Stimulated activated effector memory CD8-positive, alpha-beta T cell treated with anti-CD3 and anti-CD28 coated beads, Interleukin-12 subunit alpha, Interleukin-12 subunit beta, amount 100 ng/mL, for 72 hours (primary cell): ENCODE results near the gene IL17RB.

Source experiments
- ATAC-seq: fragments of 150-1000 bp; cut with Tn5 transposase; 2 replicates; pipeline ENCODE4 v1.10.0; 2021
- DNase-seq, 2 donors: peaks; one replicate each; pipeline ENCODE4 v3.0.0; 2021 to 2022; ENCODE audit warnings: low spot score in 2 of 2
- H3K27ac Mint-ChIP-seq: one replicate; pipeline ENCODE4 v1.8.0; 2022; ENCODE audit warnings: mild to moderate bottlenecking, mixed read lengths
- H3K36me3 Mint-ChIP-seq: one replicate; pipeline ENCODE4 v1.8.0; 2022; ENCODE audit warnings: mild to moderate bottlenecking, mixed read lengths
- H3K4me1 Mint-ChIP-seq: one replicate; pipeline ENCODE4 v1.8.0; 2022; ENCODE audit warnings: mixed read lengths
- H3K4me3 Mint-ChIP-seq: one replicate; pipeline ENCODE4 v1.8.0; 2022; ENCODE audit warnings: mild to moderate bottlenecking, mixed read lengths
- H3K9me3 Mint-ChIP-seq: one replicate; pipeline ENCODE4 v1.8.0; 2022; ENCODE audit warnings: mixed read lengths

IL17RB gene

GRCh38 chr3:53819163-53819868 is 27.1 kb upstream of the IL17RB start:
- Mint-ChIP-seq H3K4me1 (peaks cover 9% of the 10 kb centered on the region), H3K27ac (no peak overlapping the region), H3K36me3 (no peaks in the 10 kb centered on the region), H3K9me3 (no peaks in the 10 kb centered on the region), H3K4me3 (no peak overlapping the region)
- DNase-seq (no peak), ATAC-seq (no peak)

GRCh38 chr3:53820084-53820483 is 26.3 kb upstream of the IL17RB start:
- no peaks in the 10 kb centered on the region for H3K9me3 Mint-ChIP-seq
- DNase-seq, result no peak
- H3K4me1 Mint-ChIP-seq, result peaks cover 9% of the 10 kb centered on the region
- no peaks in the 10 kb centered on the region for H3K36me3 Mint-ChIP-seq
- ATAC-seq, result no peak
- H3K4me3 Mint-ChIP-seq, result no peak overlapping the region
- H3K27ac Mint-ChIP-seq, result no peak overlapping the region

- Mint-ChIP-seq H3K9me3 (no peaks in the 10 kb centered on the region), H3K4me1 (peaks cover 9% of the 10 kb centered on the region), H3K4me3 (no peak overlapping the region), H3K27ac (no peak overlapping the region), H3K36me3 (no peaks in the 10 kb centered on the region)
- DNase-seq (no peak), ATAC-seq (no peak)
Observed at GRCh38 chr3:53820756-53821580, 25.4 kb upstream of the IL17RB start.

GRCh38 chr3:53821631-53822121 is 24.7 kb upstream of the IL17RB start:
- DNase-seq (no peak), ATAC-seq (no peak)
- H3K27ac Mint-ChIP-seq, result no peak overlapping the region
- peaks cover 9% of the 10 kb centered on the region for H3K4me1 Mint-ChIP-seq
- H3K4me3 Mint-ChIP-seq, result no peak overlapping the region
- H3K9me3 Mint-ChIP-seq, result no peaks in the 10 kb centered on the region
- no peaks in the 10 kb centered on the region for H3K36me3 Mint-ChIP-seq

- Mint-ChIP-seq H3K4me3 (no peak overlapping the region), H3K9me3 (no peaks in the 10 kb centered on the region), H3K27ac (no peak overlapping the region), H3K4me1 (peaks cover 9% of the 10 kb centered on the region), H3K36me3 (no peaks in the 10 kb centered on the region)
- no peak for ATAC-seq
- DNase-seq, result no peak
Observed at GRCh38 chr3:53822331-53822741, 24.0 kb upstream of the IL17RB start.

- ATAC-seq, result peak; percentile 4
- H3K9me3 Mint-ChIP-seq, result no peaks in the 10 kb centered on the region
- peaks cover under 1% of the 10 kb centered on the region for H3K4me1 Mint-ChIP-seq
- DNase-seq, result no peak
- no peaks in the 10 kb centered on the region for H3K36me3 Mint-ChIP-seq
- H3K4me3 Mint-ChIP-seq, result no peak overlapping the region
- H3K27ac Mint-ChIP-seq, result no peak overlapping the region
Observed at GRCh38 chr3:53823026-53823955, 23.1 kb upstream of the IL17RB start.

- Mint-ChIP-seq H3K9me3 (no peaks in the 10 kb centered on the region), H3K4me3 (no peak overlapping the region), H3K36me3 (no peaks in the 10 kb centered on the region)
Observed at GRCh38 chr3:53823956-53824657, 22.3 kb upstream of the IL17RB start.

GRCh38 chr3:53824795-53825194 is 21.6 kb upstream of the IL17RB start:
- no peaks in the 10 kb centered on the region for H3K36me3 Mint-ChIP-seq
- ATAC-seq (no peak), DNase-seq (no peak)
- H3K4me1 Mint-ChIP-seq, result no peaks in the 10 kb centered on the region
- H3K4me3 Mint-ChIP-seq, result no peak overlapping the region
- H3K27ac Mint-ChIP-seq, result no peak overlapping the region
- H3K9me3 Mint-ChIP-seq, result no peaks in the 10 kb centered on the region

More at GRCh38 chr3:53823956-53824657, 22.3 kb upstream of the IL17RB start:
- no peak overlapping the region for H3K27ac Mint-ChIP-seq
- DNase-seq (no peak), ATAC-seq (no peak)
- H3K4me1 Mint-ChIP-seq, result no peaks in the 10 kb centered on the region

- Mint-ChIP-seq H3K9me3 (no peaks in the 10 kb centered on the region), H3K36me3 (no peaks in the 10 kb centered on the region), H3K27ac (no peak overlapping the region), H3K4me1 (no peaks in the 10 kb centered on the region), H3K4me3 (no peak overlapping the region)
- ATAC-seq (no peak), DNase-seq (no peak)
Observed at GRCh38 chr3:53826048-53826447, 20.3 kb upstream of the IL17RB start.

GRCh38 chr3:53828581-53828980 is 17.8 kb upstream of the IL17RB start:
- H3K9me3 Mint-ChIP-seq, result no peaks in the 10 kb centered on the region
- H3K4me1 Mint-ChIP-seq, result no peaks in the 10 kb centered on the region
- no peaks in the 10 kb centered on the region for H3K36me3 Mint-ChIP-seq
- H3K4me3 Mint-ChIP-seq, result no peak overlapping the region
- no peak overlapping the region for H3K27ac Mint-ChIP-seq
- no peak for ATAC-seq
- DNase-seq, result no peak

GRCh38 chr3:53829605-53830004 is 16.8 kb upstream of the IL17RB start:
- ATAC-seq, result no peak
- Mint-ChIP-seq H3K36me3 (no peaks in the 10 kb centered on the region), H3K4me3 (no peak overlapping the region), H3K27ac (no peak overlapping the region), H3K9me3 (no peaks in the 10 kb centered on the region), H3K4me1 (no peaks in the 10 kb centered on the region)
- no peak for DNase-seq

- ATAC-seq, result no peak
- DNase-seq, result no peak
- H3K4me1 Mint-ChIP-seq, result no peaks in the 10 kb centered on the region
- no peaks in the 10 kb centered on the region for H3K9me3 Mint-ChIP-seq
- no peaks in the 10 kb centered on the region for H3K36me3 Mint-ChIP-seq
- H3K4me3 Mint-ChIP-seq, result no peak overlapping the region
- H3K27ac Mint-ChIP-seq, result no peak overlapping the region
Observed at GRCh38 chr3:53830944-53831343, 15.4 kb upstream of the IL17RB start.

- Mint-ChIP-seq H3K9me3 (no peaks in the 10 kb centered on the region), H3K4me3 (no peak overlapping the region), H3K4me1 (peaks cover 5% of the 10 kb centered on the region), H3K36me3 (no peaks in the 10 kb centered on the region), H3K27ac (no peak overlapping the region)
- ATAC-seq (no peak), DNase-seq (no peak)
Observed at GRCh38 chr3:53833053-53833645, 13.2 kb upstream of the IL17RB start.

GRCh38 chr3:53833700-53834099 is 12.7 kb upstream of the IL17RB start:
- Mint-ChIP-seq H3K4me1 (peaks cover 5% of the 10 kb centered on the region), H3K36me3 (no peaks in the 10 kb centered on the region), H3K9me3 (no peaks in the 10 kb centered on the region), H3K27ac (no peak overlapping the region), H3K4me3 (no peak overlapping the region)
- DNase-seq, result no peak
- ATAC-seq, result no peak
